Measurements from ENCODE around the gene PPP1R27. TPM values are rescaled to one million over a fixed set of nuclear protein-coding genes. Genes with fewer than 3 reads are reported as not detected.
"Not testable (repeated sequence)": the region's sequence is repeated elsewhere in the genome, so short reads cannot be mapped to it uniquely, and the experiment has no call there.

The PPP1R27 gene
- total RNA-seq, 1 donor from 2014 or later: 0.17 TPM

DNA sequence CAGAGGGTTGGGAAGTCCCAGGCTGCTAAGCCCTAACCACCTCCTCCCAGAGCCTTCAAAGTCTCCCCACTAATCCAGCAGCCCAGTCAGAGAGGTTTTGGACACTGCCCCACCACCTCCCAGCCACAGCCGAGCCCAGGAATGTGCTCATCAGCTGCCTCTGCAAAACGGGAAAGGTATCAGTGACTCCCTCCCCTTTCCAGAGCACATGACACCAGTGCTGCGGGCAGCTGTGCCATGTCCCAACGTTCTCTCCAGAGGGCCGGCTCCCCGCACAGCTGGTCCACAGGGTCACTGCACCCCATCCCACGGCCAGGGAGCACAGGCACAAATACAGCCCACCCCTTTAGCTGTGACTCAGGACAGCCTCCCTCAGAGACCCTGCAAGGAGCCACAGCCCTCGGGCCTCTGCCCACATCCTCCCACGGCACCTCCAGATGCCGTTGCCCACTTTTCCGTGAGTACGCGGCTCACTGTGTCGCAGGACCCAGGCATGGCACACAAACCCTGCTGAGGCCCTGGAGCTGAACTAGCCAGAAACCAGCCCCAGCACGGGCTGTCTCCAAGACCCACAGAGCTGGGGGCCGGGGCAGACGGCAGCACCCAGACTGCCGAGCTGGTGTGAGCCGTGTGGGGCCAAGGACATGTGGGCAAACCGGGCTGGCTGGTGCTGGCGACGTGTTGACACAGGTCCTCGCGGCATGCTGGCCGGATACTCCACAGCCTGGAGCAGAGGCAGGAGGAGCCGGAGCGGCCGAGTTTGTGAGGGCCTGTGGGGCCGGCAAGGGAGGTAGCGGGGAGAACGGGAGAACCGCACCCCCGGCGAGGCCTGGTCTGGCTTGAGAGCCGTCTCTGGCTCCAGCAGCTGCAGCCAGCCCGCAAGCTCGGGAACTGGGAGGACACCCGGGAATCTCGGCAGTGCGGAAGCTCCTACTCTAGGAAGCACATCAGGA, 6.3 kb upstream of the PPP1R27 start:
- TF ChIP-seq, protein P1, sequence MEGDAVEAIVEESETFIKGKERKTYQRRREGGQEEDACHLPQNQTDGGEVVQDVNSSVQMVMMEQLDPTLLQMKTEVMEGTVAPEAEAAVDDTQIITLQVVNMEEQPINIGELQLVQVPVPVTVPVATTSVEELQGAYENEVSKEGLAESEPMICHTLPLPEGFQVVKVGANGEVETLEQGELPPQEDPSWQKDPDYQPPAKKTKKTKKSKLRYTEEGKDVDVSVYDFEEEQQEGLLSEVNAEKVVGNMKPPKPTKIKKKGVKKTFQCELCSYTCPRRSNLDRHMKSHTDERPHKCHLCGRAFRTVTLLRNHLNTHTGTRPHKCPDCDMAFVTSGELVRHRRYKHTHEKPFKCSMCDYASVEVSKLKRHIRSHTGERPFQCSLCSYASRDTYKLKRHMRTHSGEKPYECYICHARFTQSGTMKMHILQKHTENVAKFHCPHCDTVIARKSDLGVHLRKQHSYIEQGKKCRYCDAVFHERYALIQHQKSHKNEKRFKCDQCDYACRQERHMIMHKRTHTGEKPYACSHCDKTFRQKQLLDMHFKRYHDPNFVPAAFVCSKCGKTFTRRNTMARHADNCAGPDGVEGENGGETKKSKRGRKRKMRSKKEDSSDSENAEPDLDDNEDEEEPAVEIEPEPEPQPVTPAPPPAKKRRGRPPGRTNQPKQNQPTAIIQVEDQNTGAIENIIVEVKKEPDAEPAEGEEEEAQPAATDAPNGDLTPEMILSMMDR (conservative IDR thresholded peaks at IDR 0.05; ENCODE audit: low read depth, low read length): no peak
- no peak overlapping the region for H3K4me3 ChIP-seq (ENCODE audit: low read depth, low read length)
- no peak for DNase-seq (ENCODE audit: low read depth)

DNA sequence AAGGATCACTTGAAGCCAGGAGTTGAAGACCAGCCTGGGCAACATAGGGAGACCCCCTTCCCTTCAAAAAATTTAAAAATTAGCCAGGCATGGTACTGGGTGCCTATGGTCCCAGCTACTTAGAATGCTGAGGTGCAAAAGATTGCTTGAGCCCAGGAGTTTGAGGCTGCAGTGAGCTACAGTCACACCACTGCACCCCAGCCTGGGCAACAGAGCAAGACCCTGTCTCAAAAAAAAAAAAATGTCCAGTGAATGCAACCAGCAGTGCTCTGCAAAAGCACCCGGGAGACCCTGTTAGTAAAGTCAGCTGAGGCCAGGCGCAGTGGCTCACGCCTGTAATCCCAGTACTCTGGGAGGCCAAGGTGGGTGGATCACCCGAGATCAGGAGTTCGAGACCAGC, 5.2 kb upstream of the PPP1R27 start:
- H3K4me3 ChIP-seq (ENCODE audit: low read depth, low read length); DNase-seq (ENCODE audit: low read depth): not testable (repeated sequence)

DNA sequence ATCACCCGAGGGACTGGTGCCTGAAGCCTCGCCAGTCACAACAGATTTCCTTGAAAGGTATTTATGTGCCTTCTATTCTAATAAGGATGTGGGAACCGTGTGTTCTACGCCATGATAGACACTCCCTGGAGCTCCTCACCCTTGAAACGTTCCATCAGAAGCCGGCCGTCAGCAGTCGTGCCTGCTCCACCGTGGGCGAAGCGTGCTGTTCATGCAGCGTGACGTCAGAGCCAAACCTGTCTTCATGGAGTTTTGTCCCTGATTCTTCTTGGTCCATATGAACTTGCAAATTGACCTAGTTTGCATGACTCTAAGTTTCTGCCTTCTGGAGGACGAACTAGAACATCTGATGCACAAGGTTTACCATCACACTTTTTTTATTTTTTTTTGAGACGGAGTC, 4.5 kb upstream of the PPP1R27 start:
- no peak overlapping the region for H3K4me3 ChIP-seq (ENCODE audit: low read depth, low read length)
- TF ChIP-seq, protein P1 (conservative IDR thresholded peaks at IDR 0.05; ENCODE audit: low read depth, low read length): no peak
- no peak for DNase-seq (ENCODE audit: low read depth)

DNA sequence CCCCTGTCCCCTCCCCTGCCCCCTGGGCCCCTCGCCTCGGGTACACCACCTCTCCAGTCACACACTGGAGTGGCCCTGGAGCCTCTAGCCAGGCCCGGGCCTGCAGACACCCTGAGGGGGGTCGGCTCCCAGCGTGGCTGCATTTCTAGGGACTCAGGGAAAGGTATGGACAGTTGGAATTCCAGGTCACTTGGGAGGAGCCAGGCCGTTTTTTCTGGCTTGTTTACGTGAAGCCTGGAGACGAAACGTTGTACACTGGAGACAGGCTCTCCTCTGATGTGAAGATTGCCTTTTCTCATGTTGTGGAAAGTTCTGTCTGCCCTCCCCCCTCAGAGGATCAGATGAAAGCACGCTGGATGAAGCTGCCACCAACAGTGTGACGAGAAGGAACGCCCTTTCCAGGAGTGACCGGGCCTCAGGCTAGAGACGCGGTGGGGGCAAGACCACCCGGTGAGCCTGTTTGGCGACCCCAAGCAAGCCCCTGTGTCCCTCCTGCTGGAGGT, 4.0 kb upstream of the PPP1R27 start:
- TF ChIP-seq, protein P1 (conservative IDR thresholded peaks at IDR 0.05; ENCODE audit: low read depth, low read length): no peak
- no peak for DNase-seq (ENCODE audit: low read depth)
- H3K4me3 ChIP-seq (ENCODE audit: low read depth, low read length): no peak overlapping the region

DNA sequence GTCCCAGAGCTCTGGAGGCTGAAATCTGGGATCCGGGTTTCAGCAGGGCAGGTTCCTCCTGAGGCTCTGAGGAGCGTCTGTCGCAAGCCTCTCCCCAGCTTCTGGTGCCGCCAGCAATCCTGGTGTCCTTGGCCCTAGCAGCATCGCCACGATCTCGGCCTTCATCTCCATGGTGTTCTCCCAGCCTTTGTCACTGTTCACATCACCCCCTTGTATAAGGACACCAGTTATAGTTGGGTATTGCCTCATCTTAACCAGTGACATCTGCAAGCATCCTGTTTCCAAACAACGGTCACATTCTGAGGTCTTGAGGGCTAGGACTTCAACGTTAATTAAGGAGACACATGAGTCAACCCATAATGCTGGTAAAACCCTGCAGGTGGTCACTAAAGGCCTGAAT, 2.8 kb upstream of the PPP1R27 start:
- no peak for DNase-seq (ENCODE audit: low read depth)
- no peak overlapping the region for H3K4me3 ChIP-seq (ENCODE audit: low read depth, low read length)

DNA sequence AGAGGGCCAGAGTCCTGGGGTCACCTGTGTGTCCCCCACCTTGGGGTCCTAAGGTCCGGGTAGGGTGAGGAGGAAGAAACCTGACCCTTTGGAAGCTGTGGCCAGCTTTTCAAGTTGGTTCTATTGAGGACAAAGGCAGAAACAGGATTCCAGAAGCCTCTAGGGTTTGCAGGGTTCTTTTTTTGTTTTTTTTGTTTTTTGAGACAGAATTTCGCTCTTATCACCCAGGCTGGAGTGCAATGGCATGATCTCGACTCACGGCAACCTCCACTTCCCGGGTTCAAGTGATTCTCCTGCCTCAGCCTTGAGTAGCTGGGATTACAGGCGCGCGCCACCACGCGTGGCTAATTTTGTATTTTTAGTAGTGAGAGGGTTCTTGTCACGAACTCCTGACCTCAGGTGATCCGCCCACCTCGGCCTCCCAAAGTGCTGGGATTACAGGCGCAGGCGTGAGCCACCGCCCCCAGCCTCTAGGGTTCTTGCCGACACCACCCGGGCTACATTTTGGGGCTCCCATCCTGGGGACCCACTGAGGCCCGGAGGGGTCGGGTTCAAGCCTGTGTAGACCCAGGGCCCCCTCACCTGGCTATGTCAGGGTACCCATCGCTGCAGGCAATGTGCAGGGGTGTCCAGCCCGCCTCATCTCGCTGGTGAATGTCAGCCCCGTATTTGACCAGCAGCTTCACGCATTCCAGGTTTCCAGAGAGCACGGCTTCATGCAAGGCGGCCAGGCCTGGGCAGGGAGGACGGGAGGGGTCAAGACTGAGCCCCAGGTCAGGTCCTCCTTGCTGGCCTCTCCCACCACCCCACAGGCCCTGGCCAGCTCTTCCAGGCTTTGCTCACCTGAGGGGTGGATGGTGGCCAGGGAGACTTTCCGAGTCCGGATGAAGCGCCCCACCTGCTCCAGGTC, 674 bp downstream of the PPP1R27 start:
- TF ChIP-seq, protein P1 (conservative IDR thresholded peaks at IDR 0.05; ENCODE audit: low read depth, low read length): no peak
- DNase-seq (ENCODE audit: low read depth): no peak
- H3K4me3 ChIP-seq (ENCODE audit: low read depth, low read length): peak overlapping the region; percentile 89

More for the DNA sequence above, 2.8 kb upstream of the PPP1R27 start:
- TF ChIP-seq, protein P1 (conservative IDR thresholded peaks at IDR 0.05; ENCODE audit: low read depth, low read length): no peak
